Panc1 (cell line): ENCODE data around the gene TJP3.
A peak's percentile ranks its signal among the peaks of the same experiment; 100 is the strongest.

ENCODE experiments used
- CTCF ChIP-seq: fragments of 450-650 bp; IDR thresholded peaks from 2 replicates; pipeline ENCODE4 v1.5.1; 2017; ENCODE audit warnings: mild to moderate bottlenecking
- POLR2AphosphoS5 ChIP-seq: IDR thresholded peaks from 2 replicates; pipeline ENCODE4 v1.6.1; 2012; ENCODE audit warnings: mild to moderate bottlenecking, low read depth, low read length, moderate library complexity

- TF ChIP-seq POLR2AphosphoS5 = no peak
- peak; percentile 78 for TF ChIP-seq CTCF
Observed at GRCh38 chr19:3692141-3693024, 15.8 kb upstream of the TJP3 start.
